Endothelial cell of umbilical vein (primary cell): ENCODE results near the gene IGSF9. TPM values are rescaled to one million over a fixed set of nuclear protein-coding genes. Genes with fewer than 3 reads are reported as not detected.

Experiments
- BruUV-seq: library from RNA; stranded (reverse); fragments of 400-500 nt; replicated peaks from 2 replicates; lab custom pipeline; 2021; lab: Mats Ljungman, UMichigan
- CTCF ChIA-PET: fragments of 300-600, 350-600 bp; sonication (Branson Sonifier 250); formaldehyde crosslinking; loops from one replicate; lab custom pipeline; 2021; ENCODE audit warnings: antibody characterized with exemption, inconsistent platforms; lab: Charles Lee
- POLR2A ChIA-PET: fragments of 300-600, 350-600 bp; sonication (Branson Sonifier 250); formaldehyde crosslinking; loops from one replicate; lab custom pipeline; 2021; ENCODE audit warnings: antibody characterized with exemption, inconsistent platforms; lab: Charles Lee
- DNase-seq: peaks from one replicate; pipeline ENCODE4 v3.0.0-alpha.2; 2011; ENCODE audit warnings: low read depth, low spot score
- FAIRE-seq: peaks from 2 replicates; lab custom pipeline; 2011; peaks lifted over from hg19 to GRCh38; lab: Jason Lieb, UNC
- H2AFZ ChIP-seq: 2 replicates; pipeline ENCODE4 v1.6.0; 2012; ENCODE audit warnings: low read depth, low read length, control low read depth, inconsistent platforms
- H3K27ac ChIP-seq: 2 replicates; pipeline ENCODE4 v1.5.1; 2011; ENCODE audit warnings: low read depth, mild to moderate bottlenecking, control low read depth, low read length, moderate library complexity; ENCODE audit not compliant: insufficient read depth
- H3K27me3 ChIP-seq, 2 experiments: 2 replicates each; pipeline versions ENCODE4 v1.6.0 to v1.6.1; 2011; ENCODE audit warnings: low read length in 2 of 2, mixed read lengths in 1 of 2; ENCODE audit not compliant: control insufficient read depth in 2 of 2, insufficient read depth in 2 of 2
- H3K36me3 ChIP-seq, 2 experiments: 2 replicates in 1 of 2; 3 replicates in 1 of 2; pipeline ENCODE4 v1.5.1; 2011; ENCODE audit warnings: low read length in 2 of 2, mild to moderate bottlenecking in 1 of 2, moderate library complexity in 1 of 2; ENCODE audit not compliant: control insufficient read depth in 2 of 2, insufficient read depth in 2 of 2; ENCODE audit errors: extremely low read depth in 1 of 2
- H3K4me1 ChIP-seq: 3 replicates; pipeline ENCODE4 v1.5.1; 2011; ENCODE audit warnings: mild to moderate bottlenecking, low read length; ENCODE audit not compliant: control insufficient read depth, insufficient read depth; ENCODE audit errors: extremely low read depth
- H3K4me2 ChIP-seq: 2 replicates; pipeline ENCODE4 v1.6.1; 2011; ENCODE audit warnings: low read length, control low read depth, mixed read lengths; ENCODE audit not compliant: insufficient read depth
- H3K4me3 ChIP-seq, 3 experiments: fragments of 200-600 bp in 1 of 3; sonication (generic), shearing (Covaris generic) in 1 of 3; replicated peaks in 1 of 3; 2 replicates each; pipeline ENCODE4 v1.5.1; 2011 to 2016; ENCODE audit warnings: control low read depth in 3 of 3, low read length in 3 of 3, mild to moderate bottlenecking in 2 of 3, inconsistent platforms in 1 of 3, low read depth in 1 of 3, moderate library complexity in 1 of 3; ENCODE audit not compliant: insufficient read depth in 1 of 3
- H3K79me2 ChIP-seq: 2 replicates; pipeline ENCODE4 v1.6.0; 2012; ENCODE audit warnings: low read length, inconsistent platforms; ENCODE audit not compliant: control insufficient read depth, insufficient read depth
- H3K9ac ChIP-seq: replicated peaks from 2 replicates; pipeline ENCODE3; 2011; ENCODE audit warnings: low read length, control low read depth; ENCODE audit not compliant: insufficient read depth; ENCODE audit errors: extremely low read depth
- H3K9me1 ChIP-seq: replicated peaks from 3 replicates; pipeline ENCODE4 v1.6.0; 2011; ENCODE audit warnings: mild to moderate bottlenecking, low read length; ENCODE audit not compliant: control insufficient read depth, insufficient read depth; ENCODE audit errors: extremely low read depth
- H3K9me3 ChIP-seq: replicated peaks from 2 replicates; pipeline ENCODE4 v1.5.1; 2012; ENCODE audit warnings: low read length, inconsistent platforms; ENCODE audit not compliant: control insufficient read depth, insufficient read depth
- H4K20me1 ChIP-seq: replicated peaks from 2 replicates; pipeline ENCODE3; 2011; ENCODE audit warnings: mild to moderate bottlenecking, low read length; ENCODE audit not compliant: control insufficient read depth, insufficient read depth; ENCODE audit errors: extremely low read depth
- EZH2 ChIP-seq: IDR thresholded peaks from 2 replicates; pipeline ENCODE4 v1.6.1; 2012; ENCODE audit warnings: borderline replicate concordance, low read depth, mild to moderate bottlenecking, moderate library complexity, low read length, inconsistent platforms; ENCODE audit not compliant: severe bottlenecking
- FOS ChIP-seq: IDR thresholded peaks from 2 replicates; pipeline ENCODE4 v1.6.1; 2011; ENCODE audit warnings: mild to moderate bottlenecking, low read length, moderate library complexity, borderline replicate concordance; ENCODE audit not compliant: insufficient read depth
- GATA2 ChIP-seq: IDR thresholded peaks from 2 replicates; pipeline ENCODE4 v1.7.0; 2011; ENCODE audit warnings: low read depth, mild to moderate bottlenecking, moderate library complexity, mixed read lengths, low read length; ENCODE audit not compliant: insufficient read length, insufficient read depth
- JUN ChIP-seq: IDR thresholded peaks from 2 replicates; pipeline ENCODE4 v1.6.1; 2011; ENCODE audit warnings: borderline replicate concordance, low read depth; ENCODE audit not compliant: insufficient read length, insufficient read depth
- MYC ChIP-seq: IDR thresholded peaks from one replicate; pipeline ENCODE4 v1.6.1; 2011; ENCODE audit warnings: mild to moderate bottlenecking, low read depth, low read length
- POLR2A ChIP-seq: IDR thresholded peaks from 2 replicates; pipeline ENCODE4 v1.6.1; 2012; ENCODE audit warnings: low read depth, mild to moderate bottlenecking, control low read depth, low read length
- POLR2AphosphoS5 ChIP-seq: IDR thresholded peaks from 2 replicates; pipeline ENCODE4 v1.6.1; 2012; ENCODE audit warnings: low read depth, mild to moderate bottlenecking, control low read depth, low read length, moderate library complexity; ENCODE audit not compliant: insufficient read depth
- dilution Hi-C: fragments of 300-500 bp; cut with MboI; formaldehyde crosslinking; loops from one replicate; pipeline ENCODE4 v1.15.0; 2019; ENCODE audit warnings: low sequenced_read_pairs; ENCODE audit not compliant: extremely low pct_ligation_motif_present
- intact Hi-C: fragments of 100-400 bp; cut with micrococcal nuclease; formaldehyde crosslinking; loops from one replicate; pipeline ENCODE4 v1.10.0; 2022
- polyA plus RNA-seq, 4 experiments: library from polyadenylated mRNA; depleted of rRNA in 3 of 4; stranded (reverse) in 3 of 4; unstranded in 1 of 4; fragments of >200 nt; gene quantifications; 2 replicates each; pipeline versions ENCODE4 v1.2.1 to v1.2.3, GENCODE V29; 2011 to 2012; ENCODE audit warnings: missing spikeins in 1 of 4
- total RNA-seq: library from RNA; stranded (reverse); gene quantifications from 2 replicates; pipeline ENCODE4 v1.2.3, GENCODE V29; 2021
- TF ChIP-seq, protein P1 (sequence below), 2 donors: IDR thresholded peaks; 1 replicate in 1 of 2; 2 replicates in 1 of 2; pipeline ENCODE4 v1.5.1; 2011; ENCODE audit warnings: low read length in 2 of 2, mild to moderate bottlenecking in 2 of 2, moderate library complexity in 2 of 2, control low read depth in 1 of 2, inconsistent platforms in 1 of 2, low read depth in 1 of 2; ENCODE audit not compliant: insufficient read depth in 1 of 2; ENCODE audit errors: extremely low read depth in 1 of 2
- TF ChIP-seq, protein P2 (sequence below): IDR thresholded peaks from 2 replicates; pipeline ENCODE4 v1.6.1; 2011; ENCODE audit not compliant: insufficient read depth, insufficient read length

The IGSF9 gene
- total and polyA plus RNA-seq, 2 donors (not counting 3 experiments of a cell fraction or from before 2014, with no cell fraction given) = 0.15 TPM

DNA sequence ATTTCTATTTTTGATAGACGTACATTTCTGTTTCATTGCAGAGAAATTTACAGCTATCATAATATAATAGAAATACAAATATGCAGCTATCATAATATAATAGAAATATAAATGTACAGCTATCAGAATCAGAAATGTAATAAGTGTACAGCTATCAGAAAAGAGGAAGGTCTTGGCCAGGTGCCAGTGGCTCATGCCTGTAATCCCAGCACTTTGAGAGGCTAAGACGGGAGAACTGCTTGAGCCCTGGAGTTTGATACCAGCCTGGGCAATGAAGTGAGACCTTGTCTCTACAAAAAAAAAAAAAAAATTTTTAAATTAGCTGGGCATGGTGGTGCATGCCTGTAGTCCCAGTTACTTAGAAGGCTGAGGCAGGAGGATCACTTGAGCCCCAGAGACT, 48.5 kb upstream of the IGSF9 start:
- H3K79me2 ChIP-seq = no peaks in the 10 kb centered on the region
- intact Hi-C loops = no loop called here
- POLR2A ChIA-PET = no interaction called here
- H3K27me3 ChIP-seq = peaks cover 8 to 12% of the 10 kb centered on the region in 2 experiments
- H3K4me2 ChIP-seq = no peak overlapping the region
- dilution Hi-C loops = no loop called here
- BruUV-seq = no TSS peak
- no peak overlapping the region for H2AFZ ChIP-seq
- no peaks in the 10 kb centered on the region for H3K9me1 ChIP-seq
- no peaks in the 10 kb centered on the region for H3K36me3 ChIP-seq
- no peak overlapping the region for H3K4me3 ChIP-seq
- DNase-seq = no peak
- no peaks in the 10 kb centered on the region for H3K9me3 ChIP-seq
- H3K4me1 ChIP-seq = no peaks in the 10 kb centered on the region
- H4K20me1 ChIP-seq = no peaks in the 10 kb centered on the region
- no peak for FAIRE-seq
- H3K9ac ChIP-seq = no peak overlapping the region
- H3K27ac ChIP-seq = no peak overlapping the region
- TF ChIP-seq, protein P1, sequence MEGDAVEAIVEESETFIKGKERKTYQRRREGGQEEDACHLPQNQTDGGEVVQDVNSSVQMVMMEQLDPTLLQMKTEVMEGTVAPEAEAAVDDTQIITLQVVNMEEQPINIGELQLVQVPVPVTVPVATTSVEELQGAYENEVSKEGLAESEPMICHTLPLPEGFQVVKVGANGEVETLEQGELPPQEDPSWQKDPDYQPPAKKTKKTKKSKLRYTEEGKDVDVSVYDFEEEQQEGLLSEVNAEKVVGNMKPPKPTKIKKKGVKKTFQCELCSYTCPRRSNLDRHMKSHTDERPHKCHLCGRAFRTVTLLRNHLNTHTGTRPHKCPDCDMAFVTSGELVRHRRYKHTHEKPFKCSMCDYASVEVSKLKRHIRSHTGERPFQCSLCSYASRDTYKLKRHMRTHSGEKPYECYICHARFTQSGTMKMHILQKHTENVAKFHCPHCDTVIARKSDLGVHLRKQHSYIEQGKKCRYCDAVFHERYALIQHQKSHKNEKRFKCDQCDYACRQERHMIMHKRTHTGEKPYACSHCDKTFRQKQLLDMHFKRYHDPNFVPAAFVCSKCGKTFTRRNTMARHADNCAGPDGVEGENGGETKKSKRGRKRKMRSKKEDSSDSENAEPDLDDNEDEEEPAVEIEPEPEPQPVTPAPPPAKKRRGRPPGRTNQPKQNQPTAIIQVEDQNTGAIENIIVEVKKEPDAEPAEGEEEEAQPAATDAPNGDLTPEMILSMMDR (IDR thresholded peaks at IDR 0.05; ENCODE audit: extremely low read depth in 1 of 2, insufficient read depth in 1 of 2, low read depth in 1 of 2, low read length in 2 of 2) = no peak
- TF ChIP-seq GATA2 (no peak), JUN (no peak), MYC (no peak), POLR2A (no peak), POLR2AphosphoS5 (no peak), EZH2 (no peak), FOS (no peak)
- TF ChIP-seq, protein P2, sequence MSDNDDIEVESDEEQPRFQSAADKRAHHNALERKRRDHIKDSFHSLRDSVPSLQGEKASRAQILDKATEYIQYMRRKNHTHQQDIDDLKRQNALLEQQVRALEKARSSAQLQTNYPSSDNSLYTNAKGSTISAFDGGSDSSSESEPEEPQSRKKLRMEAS = no peak
- CTCF ChIA-PET = interaction anchor here (8.6 kb wide), 1 partner anchor 13 kb away, joined by 79 read pairs; no protein-coding TSS in a partner anchor
